AG20443 (cell line): ENCODE results near the gene MDM2.
"Not testable (repeated sequence)": the region's sequence is repeated elsewhere in the genome, so short reads cannot be mapped to it uniquely, and the experiment has no call there.

ENCODE experiments used
- DNase-seq: peaks from one replicate; pipeline ENCODE4 v3.0.0; 2012; ENCODE audit warnings: low spot score, mixed read lengths

Gene MDM2

DNA sequence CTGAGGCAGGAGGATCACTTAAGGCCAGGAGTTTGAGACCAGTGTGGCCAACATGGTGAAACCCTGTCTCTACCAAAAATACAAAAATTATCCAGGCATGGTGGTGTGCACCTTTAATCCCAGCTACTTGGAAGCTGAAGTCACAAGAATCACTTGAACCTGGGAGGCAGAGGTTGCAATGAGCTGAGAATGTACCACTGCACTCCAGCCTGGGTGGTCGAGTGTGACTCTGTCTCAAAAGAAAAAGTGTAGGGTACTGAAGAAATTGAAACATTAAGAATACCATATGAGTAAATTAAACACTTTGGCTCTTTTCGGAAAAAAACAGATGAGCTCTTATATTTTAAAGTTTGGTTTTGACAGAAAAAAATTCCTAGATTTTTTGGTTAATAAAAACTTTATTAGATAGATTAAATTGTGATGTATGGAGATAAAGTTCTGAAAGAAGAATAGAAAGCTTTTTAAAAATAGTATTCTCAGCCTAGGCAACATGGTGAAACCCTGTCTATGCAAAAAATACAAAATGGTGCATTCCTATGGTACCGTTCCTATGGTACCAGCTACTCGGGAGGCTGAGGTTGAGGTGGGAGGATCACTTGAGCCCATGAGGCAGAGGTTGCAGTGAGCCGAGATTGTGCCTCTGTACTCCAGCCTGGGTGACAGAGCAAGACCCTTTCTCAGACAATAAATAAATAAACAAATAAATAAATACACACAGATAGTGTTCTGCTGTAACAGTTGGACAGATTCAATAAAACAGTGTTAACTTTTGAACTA is 20.1 kb downstream of the MDM2 start:
- DNase-seq: no peak

DNA sequence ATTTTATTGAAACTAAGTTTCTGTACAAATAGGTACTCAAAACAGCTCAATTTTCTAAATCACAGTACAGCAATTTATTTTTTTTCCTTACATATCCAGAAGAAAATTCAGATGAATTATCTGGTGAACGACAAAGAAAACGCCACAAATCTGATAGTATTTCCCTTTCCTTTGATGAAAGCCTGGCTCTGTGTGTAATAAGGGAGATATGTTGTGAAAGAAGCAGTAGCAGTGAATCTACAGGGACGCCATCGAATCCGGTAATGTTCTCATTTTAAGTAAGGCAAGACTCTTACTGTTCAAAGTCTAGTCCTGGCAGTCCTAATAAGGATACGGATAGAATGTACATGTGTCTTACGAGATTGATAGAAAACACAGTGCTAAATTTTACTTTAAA is 20.7 kb downstream of the MDM2 start:
- DNase-seq: no peak

DNA sequence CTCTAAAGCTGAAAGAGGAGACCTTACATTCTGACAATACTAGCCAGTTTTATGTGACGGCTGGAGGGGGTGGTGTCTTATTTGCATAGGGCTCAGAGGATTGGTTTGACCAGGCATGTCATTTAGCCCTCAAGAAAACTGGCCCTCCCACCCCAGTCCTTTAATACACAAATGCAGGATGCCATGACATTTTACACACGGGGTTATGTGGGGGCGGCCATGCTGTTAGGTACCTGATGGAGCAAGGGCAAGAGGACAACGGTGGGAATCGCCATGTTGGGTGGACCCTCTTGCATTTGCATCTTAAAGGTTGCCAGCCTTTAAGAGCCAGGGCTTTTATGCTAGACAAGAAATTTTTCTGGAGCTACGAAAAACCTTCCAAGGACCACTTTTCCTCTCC is 23.3 kb downstream of the MDM2 start:
- no peak for DNase-seq

DNA sequence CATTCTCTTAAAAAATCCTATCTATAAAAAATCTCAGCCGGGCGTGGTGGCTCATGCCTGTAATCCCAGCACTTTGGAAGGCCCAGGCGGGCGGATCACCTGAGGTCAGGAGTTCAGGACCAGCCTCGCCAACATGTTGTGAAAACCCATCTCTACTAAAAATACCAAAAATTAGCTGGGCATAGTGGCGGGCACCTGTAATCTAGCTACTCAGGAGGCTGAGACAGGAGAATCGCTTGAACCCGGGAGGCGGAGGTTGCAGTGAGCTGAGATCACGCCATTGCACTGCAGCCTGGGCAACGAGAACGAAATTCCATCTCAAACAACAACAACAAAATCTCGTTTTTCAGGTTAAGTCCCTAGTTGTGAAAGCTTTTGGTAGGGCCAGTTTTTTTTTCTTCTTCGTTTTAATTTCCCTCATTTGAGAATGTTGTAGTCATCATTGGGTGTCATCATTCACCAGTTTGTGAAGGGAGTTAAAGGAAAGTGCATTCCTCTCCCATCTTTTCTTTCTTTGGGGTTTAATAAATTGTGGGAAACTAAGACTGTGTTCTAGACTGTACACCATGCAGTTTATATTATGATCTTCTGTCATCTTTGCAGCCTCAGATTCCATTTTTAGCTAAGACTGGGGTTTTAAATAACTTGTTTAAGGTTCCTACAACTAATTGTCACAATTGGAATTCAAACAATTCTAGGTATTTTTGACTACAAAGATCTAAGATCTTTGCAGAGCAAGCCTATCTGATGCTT is 23.9 kb downstream of the MDM2 start:
- DNase-seq: no peak

DNA sequence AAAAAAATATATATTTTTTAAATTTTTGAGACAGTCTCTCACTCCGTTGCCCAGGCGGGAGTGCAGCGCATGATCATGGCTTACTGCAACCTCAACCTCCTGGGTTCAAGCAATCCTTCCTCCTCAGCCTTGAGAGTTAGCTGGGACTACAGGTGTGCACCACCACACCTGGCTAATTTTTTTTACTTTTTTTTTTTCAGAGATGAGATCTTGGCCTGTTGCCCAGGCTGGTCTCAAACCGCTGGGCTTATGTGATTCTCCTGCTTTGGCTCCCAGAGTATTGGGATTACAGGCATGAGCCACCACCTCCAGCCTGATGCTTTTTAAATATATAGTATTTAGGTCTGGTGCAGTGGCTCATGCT is 24.5 kb downstream of the MDM2 start:
- DNase-seq: no peak

DNA sequence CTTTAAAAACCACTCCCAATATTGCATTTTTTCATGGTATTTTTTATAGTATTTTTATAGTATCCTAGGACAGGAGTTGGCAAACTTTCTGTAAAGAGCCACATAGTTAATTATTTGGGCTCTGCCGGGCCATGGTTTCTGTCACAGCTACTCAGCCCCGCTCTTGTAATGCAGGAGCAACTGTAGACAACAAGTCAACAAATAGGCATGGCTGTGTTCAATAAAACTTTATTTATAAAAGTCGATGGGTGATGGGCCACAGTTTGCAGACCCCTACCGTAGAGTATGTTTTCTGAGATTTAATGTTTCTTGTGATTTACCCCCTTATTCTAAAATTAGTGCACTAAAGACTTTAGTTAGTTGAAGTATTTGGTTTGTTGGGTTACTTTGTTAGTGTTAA is 25.5 kb downstream of the MDM2 start:
- no peak for DNase-seq

DNA sequence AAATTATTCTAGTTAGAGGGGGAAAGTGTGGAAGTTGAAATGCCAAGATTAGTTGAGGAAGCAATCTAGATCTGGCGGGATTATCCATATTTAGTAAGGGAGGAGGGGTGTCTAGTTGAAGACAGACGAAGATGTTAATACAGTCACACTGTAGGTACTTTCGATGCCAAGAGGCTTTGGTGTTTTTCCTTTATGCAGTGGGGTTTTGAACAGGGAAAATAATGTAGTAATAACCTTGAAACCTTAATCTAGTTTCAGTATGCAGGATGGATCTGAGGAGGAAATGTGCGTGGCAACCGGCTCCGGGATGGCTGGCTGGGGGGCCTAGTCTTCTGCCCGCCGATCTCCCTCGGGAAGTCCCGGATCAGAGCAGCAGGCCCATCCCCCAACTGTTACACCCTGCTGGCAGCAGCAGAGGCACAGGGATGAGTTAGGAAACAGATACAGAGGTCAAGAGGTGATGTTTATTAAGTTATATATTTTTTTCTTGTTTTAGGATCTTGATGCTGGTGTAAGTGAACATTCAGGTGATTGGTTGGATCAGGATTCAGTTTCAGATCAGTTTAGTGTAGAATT is 27.4 kb downstream of the MDM2 start:
- no peak for DNase-seq

DNA sequence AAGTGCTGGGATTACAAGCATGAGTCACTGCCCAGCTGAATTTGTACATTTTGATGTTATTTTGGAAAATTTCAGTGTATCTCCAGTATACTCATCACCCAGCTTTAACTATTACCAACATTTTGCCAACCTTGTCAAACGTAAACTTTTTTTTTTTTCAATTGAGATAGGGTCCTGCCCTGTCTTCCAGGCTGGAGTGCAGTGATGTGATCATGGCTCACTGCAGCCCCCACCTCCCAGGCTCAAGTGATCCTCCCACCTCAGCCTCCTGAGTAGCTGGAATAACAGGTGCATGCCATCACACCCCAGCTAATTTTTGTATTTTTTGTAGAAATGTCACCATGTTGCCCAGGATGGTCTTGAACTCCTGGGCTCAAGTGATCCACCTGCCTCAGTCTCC is 29.2 kb downstream of the MDM2 start:
- DNase-seq: no peak

DNA sequence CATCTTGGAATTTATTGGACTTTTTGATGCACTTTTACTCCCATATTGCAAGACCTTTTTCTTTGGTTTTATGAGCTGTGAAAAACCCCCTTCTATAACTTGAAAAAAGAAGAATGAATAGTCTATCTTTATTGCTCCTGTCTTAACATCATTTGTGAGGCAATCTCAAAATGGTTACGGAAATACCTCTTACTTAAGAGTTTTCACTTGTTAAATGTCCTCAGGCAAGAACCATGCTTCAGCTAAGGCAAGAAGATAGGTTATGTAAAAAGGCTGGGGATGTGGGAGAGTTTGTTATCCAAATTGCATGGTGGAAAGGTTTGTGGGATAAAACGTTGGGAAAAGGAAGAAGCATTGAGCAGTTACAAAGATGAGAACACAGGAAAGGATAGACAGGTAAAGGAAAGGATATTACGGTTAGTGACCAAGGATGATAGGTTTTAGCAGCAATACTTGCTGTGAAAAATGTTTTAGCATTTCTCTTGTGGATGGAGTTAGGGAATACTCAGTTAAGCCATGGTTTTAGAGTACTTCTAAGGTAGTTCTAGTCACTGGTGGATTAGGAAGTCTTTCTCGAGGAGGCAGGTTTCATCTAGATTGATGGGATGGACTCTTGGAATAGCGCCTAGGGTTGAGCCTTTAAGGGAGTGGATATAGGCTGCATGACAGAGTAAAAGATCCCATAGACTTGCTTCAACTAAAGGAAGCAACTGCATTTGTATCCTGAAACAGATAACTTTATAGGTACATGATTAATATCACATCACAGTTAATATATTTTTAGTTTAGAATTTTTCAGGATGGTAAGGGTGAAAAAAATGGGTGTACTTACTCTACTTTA is 30.3 kb downstream of the MDM2 start:
- DNase-seq: no peak

DNA sequence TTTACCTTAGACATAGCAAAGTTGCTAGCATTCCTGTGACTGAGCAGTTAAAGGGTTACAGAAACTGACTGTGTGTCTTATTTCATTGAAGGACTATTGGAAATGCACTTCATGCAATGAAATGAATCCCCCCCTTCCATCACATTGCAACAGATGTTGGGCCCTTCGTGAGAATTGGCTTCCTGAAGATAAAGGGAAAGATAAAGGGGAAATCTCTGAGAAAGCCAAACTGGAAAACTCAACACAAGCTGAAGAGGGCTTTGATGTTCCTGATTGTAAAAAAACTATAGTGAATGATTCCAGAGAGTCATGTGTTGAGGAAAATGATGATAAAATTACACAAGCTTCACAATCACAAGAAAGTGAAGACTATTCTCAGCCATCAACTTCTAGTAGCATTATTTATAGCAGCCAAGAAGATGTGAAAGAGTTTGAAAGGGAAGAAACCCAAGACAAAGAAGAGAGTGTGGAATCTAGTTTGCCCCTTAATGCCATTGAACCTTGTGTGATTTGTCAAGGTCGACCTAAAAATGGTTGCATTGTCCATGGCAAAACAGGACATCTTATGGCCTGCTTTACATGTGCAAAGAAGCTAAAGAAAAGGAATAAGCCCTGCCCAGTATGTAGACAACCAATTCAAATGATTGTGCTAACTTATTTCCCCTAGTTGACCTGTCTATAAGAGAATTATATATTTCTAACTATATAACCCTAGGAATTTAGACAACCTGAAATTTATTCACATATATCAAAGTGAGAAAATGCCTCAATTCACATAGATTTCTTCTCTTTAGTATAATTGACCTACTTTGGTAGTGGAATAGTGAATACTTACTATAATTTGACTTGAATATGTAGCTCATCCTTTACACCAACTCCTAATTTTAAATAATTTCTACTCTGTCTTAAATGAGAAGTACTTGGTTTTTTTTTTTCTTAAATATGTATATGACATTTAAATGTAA is 31.5 kb downstream of the MDM2 start:
- no peak for DNase-seq

DNA sequence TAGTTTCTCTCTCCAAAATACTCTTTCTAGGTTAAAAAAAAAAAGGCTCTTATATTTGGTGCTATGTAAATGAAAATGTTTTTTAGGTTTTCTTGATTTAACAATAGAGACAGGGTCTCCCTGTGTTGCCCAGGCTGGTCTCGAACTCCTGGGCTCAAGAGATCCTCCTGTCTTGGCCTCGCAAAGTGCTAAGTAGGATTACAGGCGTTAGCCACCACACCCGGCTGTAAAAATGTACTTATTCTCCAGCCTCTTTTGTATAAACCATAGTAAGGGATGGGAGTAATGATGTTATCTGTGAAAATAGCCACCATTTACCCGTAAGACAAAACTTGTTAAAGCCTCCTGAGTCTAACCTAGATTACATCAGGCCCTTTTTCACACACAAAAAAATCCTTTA is 33.2 kb downstream of the MDM2 start:
- not testable (repeated sequence) for DNase-seq

DNA sequence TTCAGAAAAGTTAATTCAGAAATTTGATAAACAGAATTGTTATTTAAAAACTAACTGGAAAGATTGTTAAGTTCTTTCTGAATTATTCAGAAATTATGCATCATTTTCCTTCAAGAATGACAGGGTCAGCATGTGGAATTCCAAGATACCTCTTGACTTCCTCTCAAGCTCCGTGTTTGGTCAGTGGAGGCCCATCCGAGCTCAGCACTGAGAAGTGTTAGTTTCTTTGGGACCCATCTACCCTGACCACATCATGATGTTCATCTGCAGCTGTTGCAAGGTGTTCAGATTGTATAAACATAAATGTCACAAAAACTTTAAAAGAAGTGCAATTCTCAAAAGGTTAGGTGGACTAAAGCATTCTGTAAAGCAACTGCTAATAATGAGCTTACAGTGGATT is 33.7 kb downstream of the MDM2 start:
- DNase-seq: no peak

DNA sequence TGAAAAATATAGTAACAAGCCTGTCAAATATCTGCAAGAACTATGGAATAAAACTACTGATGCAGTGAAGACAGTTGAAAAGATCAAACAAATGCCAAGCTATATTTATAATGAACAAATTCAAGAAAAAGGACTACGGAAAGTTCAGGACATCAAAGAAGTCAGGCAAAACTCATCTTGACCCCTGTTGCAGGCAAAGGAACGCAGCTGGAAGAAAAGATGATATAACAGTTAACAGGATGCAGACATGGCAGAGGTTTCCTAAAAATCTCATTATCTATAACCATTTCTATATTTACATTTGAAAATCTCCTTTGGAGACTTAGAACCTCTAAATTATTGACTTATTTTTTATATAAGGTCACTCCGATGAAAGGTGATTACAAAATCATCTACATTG is 34.1 kb downstream of the MDM2 start:
- DNase-seq: no peak

DNA sequence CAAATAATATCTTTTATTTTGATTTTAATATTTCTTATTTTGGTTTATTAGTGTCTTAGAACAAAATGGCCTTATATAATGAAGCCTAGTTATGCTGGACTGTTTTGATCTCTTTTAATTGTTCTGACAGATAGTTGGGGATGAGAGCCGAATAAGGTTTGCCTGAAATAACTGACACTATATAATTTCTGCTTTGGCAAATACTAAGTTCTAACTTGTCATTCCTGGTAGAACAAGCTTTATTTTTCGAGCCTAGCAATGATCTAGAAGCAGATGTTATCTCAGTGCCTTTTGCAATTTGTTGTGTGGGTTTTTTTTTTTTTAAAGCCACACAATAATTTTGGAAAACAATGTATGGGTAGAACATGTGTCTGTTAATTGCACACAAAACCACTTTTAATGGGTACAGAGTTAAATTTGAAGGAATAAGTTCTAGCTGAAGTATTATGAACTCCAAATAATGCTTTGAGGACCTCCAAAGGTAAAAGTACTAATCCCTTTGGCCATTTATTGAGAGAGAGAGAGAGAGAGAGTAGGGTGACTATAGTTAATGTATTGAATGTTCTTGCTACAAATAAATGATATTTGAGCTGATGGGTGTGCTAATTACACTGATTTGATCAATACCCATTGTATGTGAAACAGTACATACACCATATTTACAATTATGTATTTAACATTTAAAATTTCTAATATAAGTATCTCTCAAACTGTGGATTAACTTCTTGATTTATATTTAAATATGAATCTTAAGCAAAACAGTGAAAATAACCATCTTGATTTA is 35.0 kb downstream of the MDM2 start:
- no peak for DNase-seq

DNA sequence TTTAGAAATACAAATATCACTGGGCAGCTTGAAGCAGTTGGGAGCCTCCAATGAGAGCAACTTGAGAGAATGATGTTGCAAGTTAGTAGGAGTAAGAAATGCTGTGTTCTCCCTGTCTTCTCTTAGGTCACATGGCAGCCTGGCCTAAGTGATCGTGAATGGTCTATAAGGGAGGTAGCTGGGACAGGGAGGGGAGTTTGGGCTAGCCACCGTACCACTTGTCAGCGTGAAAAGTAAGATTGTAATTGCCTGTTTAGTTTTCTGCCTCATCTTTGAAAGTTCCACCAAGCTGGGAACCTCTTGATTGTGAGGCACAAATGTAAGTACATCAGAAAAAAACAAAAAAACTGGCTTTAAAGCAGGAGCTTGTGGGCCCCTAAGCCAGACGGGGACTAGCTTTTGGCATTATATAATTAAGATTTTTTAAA is 36.4 kb downstream of the MDM2 start:
- DNase-seq: no peak

DNA sequence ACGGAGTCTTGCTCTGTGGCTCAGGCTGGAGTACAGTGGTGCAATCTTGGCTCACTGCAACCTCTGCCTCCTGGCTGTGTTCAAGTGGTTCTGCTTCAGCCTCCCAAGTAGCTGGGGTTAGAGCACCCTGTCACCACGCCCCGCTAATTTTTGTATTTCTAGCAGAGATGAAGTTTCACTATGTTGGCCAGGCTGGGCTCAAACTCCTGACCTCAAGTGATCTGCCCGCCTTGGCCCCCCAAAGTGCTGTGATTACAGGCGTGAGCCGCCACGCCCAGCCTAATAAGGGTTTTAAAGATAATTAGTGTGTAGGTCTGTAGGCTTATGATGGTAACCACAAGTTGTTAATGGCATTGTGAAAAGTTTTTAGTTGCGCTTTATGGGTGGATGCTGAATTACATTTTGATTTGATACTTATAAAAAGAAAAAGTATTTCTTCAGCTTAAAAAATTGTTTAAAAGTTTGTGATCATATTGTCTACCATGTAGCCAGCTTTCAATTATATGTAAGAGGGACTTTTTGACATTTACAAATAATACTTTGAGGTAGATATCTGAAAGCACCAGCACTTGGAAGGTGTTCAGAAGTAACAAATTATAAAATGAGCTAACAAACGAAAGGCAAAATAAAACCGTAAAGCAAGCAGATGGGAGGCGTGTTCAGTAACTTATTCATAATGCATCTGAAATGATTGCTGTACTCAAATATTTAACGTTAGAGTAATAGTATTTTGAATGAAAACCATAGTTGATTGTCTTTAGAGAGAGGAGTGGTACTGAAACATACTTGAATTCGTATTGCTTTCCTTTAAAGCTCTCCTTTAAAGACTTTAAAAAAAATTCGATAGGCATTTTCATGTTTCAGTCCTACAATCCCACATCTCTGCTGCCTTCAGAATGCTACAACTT is 37.1 kb downstream of the MDM2 start:
- no peak for DNase-seq

DNA sequence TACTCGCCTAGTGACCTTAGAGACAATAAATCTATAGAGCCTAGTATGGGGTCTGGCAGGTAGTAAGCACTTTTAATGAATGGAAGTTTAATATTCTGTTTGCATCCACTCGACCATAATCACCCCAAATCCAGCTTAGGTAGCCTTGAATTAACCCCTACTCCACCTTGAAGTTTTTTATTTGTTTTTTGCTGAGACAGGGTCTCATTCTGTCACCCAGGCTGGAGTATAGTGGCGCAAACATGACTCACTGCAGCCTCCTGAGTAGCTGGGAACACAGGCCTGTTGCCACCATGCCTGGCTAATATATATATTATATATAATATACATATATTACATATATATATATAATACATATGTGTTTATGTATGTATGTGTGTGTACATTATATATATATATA is 38.8 kb downstream of the MDM2 start:
- no peak for DNase-seq

DNA sequence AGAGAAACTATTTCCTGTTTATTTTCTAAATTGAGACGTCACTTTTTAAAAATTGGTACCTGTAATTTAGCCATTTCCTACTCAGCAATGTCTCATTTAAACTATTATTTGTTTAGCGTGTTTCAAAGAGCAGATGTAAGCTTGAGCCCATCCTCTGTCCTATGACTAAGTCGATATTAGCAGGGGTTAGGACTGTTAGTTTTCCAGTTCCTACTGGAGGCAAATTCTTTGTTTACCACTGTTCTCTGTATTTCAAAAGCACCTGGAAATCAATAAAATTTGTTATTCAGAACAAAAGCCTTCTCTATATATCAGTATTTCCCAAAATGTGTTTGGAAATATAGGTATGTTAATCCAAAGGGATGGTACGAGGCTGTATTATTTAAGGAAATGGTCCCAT is 42.4 kb downstream of the MDM2 start:
- no peak for DNase-seq

DNA sequence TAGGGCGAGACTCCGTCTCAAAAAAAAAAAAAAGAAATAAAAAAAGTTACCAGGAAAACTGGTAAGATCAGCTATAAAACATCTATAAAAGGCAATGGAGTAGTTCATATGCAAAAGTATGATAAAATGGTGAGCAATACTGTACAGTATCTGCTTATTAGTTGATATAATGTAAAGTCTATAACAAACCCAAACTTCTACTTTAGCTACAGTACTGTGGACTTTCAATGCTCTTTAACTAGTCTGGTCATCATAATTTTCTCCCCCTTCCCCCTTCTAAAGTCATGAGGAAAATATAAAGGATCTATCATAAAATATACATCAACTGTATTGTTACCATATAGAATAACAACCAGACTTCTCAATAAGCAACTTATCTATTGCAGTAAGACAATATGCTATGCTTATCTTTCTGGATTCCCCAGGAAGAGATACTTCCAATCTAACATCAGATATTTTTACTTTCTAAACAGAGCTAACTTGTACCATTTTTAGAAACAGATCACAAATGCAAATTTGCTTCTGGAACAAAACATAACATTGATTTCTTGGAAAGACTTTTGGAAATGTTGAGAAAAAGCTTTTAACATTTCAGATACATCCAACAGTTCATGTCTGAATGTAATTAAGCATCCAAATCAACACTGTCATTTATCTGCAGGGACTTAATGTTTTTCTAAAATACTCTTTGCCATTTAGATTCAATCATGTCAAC is 43.8 kb downstream of the MDM2 start:
- DNase-seq: no peak
